Mammary epithelial cell (primary cell): ENCODE results near the gene ELF2.

Experiments used
- EZH2 ChIP-seq: IDR thresholded peaks from 2 replicates; pipeline ENCODE4 v1.6.1; 2012; ENCODE audit warnings: low read length, inconsistent platforms, borderline replicate concordance
- TF ChIP-seq, protein P1 (sequence below), 2 donors: IDR thresholded peaks in 1 of 2; conservative IDR thresholded peaks in 1 of 2; 2 replicates each; pipeline ENCODE4 v1.5.1; 2011 to 2012; ENCODE audit warnings: inconsistent platforms in 2 of 2, low read length in 2 of 2, mild to moderate bottlenecking in 2 of 2, control low read depth in 1 of 2, low read depth in 1 of 2; ENCODE audit not compliant: insufficient read depth in 1 of 2; ENCODE audit errors: extremely low read depth in 1 of 2

DNA sequence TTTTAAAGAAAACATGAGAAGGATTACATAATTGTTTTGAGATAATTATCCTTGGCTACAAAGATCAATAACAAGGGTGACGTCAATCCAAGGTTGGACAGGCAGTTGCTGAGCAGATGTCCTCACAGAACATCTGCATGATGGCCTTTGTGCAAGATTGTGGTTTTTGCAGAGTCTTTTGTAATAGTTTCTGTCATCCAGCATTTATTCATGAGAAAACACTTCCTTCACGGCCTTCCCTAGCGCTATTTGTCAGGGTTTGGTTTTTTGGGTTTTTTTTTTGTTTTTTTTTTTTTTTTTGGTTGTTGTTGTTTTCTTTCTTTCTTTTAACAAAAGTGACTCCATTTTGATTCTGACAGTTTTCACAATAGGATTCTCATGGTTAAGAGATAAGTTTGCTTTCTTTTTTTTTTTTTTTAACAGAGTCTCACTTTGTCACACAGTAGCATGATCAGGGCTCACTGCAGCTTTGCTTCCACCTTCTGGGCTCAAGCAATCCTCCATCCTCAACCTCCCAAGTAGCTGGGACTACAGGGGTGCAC lies 31.5 kb upstream of the ELF2 start:
- TF ChIP-seq, protein P1, sequence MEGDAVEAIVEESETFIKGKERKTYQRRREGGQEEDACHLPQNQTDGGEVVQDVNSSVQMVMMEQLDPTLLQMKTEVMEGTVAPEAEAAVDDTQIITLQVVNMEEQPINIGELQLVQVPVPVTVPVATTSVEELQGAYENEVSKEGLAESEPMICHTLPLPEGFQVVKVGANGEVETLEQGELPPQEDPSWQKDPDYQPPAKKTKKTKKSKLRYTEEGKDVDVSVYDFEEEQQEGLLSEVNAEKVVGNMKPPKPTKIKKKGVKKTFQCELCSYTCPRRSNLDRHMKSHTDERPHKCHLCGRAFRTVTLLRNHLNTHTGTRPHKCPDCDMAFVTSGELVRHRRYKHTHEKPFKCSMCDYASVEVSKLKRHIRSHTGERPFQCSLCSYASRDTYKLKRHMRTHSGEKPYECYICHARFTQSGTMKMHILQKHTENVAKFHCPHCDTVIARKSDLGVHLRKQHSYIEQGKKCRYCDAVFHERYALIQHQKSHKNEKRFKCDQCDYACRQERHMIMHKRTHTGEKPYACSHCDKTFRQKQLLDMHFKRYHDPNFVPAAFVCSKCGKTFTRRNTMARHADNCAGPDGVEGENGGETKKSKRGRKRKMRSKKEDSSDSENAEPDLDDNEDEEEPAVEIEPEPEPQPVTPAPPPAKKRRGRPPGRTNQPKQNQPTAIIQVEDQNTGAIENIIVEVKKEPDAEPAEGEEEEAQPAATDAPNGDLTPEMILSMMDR (conservative IDR thresholded peaks at IDR 0.05 in 1 of 2, IDR thresholded peaks at IDR 0.05 in 1 of 2; ENCODE audit: extremely low read depth in 1 of 2, insufficient read depth in 1 of 2, low read depth in 1 of 2, low read length in 2 of 2), result no peak
- no peak for TF ChIP-seq EZH2
